ENCODE measurements around the gene ZNF486.
A peak's percentile ranks its signal among the peaks of the same experiment; 100 is the strongest.
"Not testable (repeated sequence)": the region's sequence is repeated elsewhere in the genome, so short reads cannot be mapped to it uniquely, and the experiment has no call there.

The ZNF486 gene

DNA sequence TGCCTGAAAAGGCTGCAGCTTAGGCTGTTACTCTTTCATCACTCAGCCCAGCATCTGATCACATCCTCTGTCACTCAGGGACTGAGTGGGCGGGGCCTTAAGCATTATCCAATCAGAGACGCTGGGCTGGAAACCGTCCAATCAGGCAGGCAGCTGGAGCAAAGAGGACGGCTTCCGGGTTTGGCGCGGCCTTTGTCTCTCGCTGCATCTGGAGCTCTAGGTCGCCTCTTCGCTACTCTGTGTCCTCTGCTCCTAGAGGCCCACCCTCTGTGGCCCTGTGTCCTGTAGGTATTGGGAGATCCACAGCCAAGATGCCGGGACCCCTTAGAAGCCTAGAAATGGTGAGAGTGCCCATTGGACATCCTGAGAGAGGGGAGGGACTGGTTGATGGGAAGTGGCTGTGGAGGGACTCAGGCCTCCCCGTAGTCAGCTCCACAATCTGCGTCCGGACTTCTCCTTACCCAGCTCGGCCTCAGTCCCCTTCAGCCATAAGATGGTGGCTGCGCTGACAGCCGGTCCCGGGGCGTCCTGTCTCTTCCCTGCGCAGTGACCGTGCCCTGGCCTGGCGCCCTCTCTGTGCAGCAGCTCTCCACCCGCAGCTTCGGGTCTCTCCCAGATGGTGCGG, at the start of gene ZNF486:
Gene ZNF486 (plus strand): TSS at position 195 of the 625 bp plus-strand sequence. CDS start 117 bp downstream, at position 312.
- DNase-seq, result peak; percentile 29

DNA sequence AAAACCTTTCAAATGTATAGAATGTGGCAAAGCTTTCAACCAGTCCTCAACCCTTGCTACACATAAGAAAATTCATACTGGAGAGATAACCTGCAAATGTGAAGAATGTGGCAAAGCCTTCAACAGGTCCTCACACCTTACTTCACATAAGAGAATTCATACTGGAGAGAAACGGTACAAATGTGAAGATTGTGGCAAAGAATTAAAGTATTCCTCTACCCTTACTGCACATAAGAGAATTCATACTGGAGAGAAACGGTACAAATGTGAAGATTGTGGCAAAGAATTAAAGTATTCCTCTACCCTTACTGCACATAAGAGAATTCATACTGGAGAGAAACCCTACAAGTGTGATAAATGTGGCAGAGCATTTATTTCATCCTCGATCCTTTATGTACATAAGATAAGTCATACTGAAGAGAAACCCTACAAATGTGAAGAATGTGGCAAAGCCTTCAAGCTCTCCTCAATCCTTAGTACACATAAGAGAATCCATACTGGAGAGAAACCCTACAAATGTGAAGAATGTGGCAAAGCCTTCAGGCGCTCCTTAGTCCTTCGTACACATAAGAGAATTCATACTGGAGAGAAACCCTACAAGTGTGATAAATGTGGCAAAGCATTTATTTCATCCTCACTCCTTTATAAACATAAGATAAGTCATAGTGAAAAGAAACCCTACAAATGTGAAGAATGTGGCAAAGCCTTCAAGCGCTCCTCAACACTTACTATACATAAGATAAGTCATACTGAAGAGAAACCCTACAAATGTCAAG, 48.8 kb upstream of the ZNF486 start:
- DNase-seq, result not testable (repeated sequence)

DNA sequence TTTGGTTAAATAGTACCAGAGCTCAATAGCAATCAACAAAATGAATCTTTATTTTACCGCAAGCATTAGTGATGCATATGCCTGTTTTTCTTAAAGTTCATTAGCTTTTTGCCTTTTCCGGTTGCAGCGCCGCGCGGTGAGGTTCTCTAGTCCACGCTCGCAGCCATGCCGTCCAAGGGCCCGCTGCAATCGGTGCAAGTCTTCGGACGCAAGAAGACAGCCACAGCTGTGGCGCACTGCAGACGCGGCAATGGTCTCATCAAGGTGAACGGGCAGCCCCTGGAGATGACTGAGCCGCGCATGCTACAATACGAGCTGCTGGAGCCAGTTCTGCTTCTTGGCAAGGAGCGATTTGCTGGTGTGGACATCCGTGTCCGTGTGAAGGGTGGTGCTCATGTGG, 42.1 kb upstream of the ZNF486 start:
- DNase-seq, result no peak

DNA sequence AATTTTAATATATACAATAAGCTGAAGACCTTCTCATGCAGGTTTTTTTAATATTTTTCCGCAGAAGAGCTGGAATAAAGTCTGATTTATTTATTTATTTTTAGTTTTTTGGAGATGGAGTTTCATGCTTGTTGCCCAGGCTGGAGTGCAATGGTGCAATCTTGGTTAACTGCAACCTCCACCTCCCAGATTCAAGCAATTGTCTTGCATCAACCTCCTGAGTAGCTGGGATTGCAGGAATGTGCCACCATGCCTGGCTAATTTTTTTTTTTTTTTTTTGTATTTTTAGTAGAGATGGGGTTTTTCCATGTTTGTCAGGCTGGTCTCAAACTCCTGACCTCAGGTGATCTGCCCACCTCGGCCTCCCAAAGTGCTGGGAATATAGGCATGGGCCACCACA, 34.1 kb upstream of the ZNF486 start:
- not testable (repeated sequence) for DNase-seq

DNA sequence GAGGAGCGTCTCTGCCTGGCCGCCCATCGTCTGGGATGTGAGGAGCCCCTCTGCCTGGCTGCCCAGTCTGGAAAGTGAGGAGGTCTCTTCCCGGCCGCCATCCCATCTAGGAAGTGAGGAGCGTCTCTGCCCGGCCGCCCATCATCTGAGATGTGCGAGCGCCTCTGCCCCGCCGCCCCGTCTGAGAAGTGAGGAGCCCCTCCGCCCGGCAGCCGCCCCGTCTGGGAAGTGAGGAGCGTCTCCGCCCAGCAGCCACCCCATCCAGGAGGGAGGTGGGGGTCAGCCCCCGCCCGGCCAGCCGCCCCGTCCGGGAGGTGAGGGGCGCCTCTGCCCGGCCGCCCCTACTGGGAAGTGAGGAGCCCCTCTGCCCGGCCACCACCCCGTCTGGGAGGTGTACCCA, 29.3 kb upstream of the ZNF486 start:
- not testable (repeated sequence) for DNase-seq

DNA sequence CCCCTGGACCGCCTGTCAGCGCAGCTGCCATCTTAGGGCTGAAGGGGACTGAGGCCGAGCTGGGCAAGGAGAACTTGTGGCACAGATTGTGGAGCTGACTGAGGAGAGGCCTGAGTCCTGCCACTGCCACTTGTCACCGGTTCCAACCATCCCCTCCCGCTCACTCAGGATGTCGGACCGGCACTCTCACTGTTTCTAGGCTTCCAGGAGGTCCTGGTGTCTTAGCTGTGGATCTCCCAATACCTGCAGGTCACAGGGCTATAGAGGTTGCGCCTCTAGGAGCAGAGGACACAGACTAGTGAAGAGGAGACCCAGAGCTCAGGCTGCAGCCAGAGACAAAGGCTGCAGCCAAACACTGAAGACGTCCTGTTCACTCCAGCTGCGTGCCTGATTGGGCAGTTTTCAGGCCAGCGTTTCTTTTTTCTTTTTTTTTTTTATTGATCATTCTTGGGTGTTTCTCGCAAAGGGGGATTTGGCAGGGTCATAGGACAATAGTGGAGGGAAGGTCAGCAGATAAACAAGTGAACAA, 15.3 kb upstream of the ZNF486 start:
- DNase-seq, result no peak

DNA sequence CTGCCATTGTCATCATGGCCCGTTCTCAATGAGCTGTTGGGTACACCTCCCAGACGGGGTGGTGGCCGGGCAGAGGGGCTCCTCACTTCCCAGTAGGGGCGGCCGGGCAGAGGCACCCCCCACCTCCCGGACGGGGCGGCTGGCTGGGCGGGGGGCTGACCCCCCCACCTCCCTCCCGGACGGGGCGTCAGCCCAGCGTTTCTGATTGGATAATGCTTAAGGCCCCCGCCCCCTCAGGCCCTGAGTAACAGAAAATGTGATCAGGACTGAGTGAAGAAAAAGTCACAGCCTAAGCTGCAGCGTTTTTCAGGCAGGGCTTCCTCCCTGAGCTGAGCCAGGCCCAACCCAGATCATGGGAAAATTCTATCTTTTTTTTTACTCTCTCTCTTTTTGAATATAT, 14.5 kb upstream of the ZNF486 start:
- not testable (repeated sequence) for DNase-seq

DNA sequence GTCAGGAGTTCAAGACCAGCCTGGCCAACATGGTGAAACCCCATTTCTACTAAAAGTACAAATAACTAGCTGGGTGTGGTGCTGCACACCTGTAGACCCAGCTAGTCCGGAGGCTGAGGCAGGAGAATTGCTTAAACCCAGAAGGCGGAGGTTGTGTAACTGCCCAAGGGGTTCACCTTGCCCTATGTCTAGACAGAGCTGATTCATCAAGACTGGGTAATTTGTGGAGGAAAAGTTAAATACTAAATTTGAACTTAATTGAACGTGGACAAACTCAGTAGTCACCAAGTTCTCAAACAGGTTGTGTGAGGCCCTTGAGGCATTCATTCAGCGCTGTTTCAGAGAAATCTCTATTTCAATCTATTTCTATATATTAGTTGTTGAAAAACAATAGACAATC, 13.7 kb upstream of the ZNF486 start:
- DNase-seq, result no peak

DNA sequence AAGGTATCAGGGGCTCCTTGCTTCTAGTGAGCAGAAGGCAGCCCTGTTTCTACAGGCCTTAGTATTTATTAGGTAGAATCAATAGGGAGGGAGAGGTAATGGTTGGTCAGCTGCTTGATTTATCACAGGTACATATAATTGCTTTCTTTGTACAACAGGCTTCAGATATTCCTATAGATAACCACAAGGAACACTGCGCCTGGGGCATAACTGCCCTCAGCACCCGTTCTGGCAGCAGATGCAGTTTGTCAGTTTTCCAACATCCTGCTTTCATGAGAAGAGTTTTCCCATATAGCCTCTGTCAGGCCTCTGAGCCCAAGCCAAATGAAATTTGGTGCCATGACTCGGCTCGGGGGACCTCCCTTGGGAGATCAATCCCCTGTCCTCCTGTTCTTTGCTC, 12.4 kb upstream of the ZNF486 start:
- no peak for DNase-seq

DNA sequence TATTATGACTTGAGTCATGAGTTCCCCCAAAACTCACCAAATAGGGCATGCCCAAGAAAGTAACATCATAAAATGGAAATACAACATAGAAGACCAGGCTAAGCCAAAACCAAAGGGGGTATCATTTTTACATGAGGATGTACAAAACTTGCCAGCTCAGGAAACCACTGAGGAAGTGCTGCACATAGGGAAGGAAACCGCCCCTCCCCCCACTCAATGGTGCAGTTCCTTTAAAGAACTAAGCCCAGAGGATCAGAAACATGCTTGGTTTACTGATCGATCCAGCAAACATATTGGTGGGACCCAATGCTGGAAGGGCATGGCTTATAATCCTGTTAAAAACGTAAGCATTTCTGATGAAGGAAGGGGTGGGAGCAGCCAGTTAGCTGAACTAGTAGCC, 4.2 kb upstream of the ZNF486 start:
- DNase-seq, result no peak

DNA sequence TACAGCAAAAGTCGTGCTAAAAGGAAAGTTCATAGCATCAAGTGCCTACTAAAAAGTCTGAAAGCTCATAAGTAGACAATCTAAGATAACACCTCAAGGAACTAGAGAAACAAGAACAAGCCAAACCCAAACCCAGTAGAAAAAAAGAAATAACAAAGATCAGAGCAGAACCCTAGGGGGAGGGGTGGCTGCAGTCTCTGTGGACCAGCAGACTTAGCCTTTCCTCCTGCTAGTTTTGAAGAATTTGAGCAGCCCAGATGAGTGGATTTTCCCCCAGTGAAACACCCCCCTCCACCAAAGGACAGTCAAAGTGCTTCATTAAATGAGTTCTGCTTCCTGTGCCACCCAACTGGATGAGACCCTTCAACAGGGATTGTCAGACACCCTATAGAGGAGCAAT, 2.6 kb upstream of the ZNF486 start:
- no peak for DNase-seq

DNA sequence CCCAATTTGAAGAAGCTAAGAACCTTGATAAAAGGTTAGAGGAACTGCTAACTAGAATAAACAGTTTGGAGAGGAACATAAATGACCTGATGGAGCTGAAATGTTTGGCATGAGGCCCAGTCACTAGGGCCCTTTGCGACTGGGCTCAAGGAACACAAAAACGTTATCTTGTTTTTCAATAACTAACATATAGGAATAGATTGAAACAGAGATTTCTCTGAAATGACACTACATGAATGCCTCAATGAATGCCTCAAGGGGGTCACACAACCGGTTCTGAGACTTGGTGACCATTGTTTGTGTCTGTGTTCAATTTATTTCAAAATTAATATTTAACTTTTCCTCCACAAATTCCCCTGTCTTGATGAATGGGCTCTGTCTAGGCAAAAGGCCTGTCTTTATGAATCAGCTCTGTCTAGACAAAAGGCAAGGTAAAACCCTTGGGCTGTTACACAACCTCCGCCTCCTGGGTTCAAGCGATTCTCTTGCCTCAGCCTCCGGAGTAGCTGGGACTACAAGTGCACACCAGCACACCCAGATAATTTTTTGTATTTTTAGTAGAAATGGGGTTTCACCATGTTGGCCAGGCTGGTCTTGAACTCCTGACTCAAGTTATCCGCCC, 932 bp upstream of the ZNF486 start:
- no peak for DNase-seq

DNA sequence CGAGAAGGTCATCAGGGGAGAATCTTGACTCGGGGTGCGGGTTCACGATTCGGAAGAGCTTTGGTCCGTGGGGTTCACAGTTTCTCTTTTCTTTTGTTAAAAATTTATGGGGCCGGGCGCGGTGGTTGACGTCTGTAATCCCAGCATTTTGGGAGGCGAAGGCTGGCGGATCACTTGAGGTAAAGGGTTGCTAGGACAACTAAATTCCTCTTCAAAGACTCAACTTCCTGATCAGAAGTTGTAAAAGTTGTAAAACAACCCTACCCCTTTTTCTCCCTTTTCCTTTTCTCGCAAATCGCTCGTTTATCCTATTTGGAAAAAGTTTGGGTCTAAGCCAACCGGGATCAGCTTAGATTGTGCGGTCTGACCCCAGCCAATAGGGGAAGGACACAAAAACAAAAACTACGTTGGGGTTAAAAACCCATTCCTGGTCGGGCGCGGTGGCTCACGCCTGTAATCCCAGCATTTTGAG, 673 bp downstream of the ZNF486 start:
- DNase-seq, result no peak

DNA sequence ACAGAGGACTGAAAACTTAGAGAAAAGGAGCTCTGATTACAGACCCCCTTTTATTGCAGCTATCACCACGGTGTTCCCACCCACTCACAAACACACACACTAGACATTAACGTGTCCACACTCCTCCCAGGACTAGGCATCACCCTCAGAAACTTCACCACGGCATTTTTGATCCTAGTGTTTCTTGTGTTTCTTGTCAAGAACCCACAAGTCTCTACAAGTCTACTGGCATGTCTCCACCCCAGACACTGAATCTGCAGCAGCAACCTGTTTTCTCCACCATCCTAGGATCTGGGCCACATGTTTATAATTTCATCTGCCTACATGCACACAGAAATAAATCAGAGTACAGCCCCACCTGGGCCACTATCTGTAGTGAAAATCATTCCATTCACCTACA, 4.3 kb downstream of the ZNF486 start:
- DNase-seq, result no peak

DNA sequence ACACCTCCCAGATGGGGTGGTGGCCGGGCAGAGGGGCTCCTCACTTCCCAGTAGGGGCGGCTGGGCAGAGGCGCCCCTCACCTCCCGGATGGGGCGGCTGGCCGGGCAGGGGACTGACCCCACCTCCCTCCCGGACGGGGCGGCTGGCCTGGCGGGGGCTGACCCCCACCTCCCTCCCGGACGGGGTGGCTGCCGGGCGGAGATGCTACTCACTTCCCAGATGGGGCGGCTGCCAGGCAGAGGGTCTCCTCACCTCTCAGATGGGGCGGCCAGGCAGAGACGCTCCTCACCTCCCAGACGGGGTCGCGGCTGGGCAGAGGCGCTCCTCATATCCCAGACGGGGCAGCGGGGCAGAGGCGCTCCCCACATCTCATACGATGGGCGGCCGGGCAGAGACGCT, 8.8 kb downstream of the ZNF486 start:
- not testable (repeated sequence) for DNase-seq

DNA sequence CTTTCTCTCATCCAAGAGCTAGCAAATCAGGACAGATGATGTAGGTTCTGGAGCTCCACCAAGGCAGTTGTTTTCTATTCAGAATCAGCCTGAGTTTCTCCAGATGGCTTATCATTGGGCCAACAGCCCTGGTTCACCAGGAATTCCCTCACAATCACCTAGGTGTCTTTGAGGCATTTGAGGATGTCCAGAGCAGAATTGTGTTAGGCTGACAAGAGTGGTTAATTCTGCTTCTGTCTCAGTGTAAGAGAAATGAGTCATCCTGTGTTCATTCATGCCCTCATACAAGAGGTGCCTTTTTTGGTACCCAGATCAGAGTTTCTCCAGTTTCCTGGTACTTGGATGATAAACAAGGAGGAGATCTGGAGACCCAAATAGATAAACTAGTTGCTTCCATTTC, 12.9 kb downstream of the ZNF486 start:
- not testable (repeated sequence) for DNase-seq

DNA sequence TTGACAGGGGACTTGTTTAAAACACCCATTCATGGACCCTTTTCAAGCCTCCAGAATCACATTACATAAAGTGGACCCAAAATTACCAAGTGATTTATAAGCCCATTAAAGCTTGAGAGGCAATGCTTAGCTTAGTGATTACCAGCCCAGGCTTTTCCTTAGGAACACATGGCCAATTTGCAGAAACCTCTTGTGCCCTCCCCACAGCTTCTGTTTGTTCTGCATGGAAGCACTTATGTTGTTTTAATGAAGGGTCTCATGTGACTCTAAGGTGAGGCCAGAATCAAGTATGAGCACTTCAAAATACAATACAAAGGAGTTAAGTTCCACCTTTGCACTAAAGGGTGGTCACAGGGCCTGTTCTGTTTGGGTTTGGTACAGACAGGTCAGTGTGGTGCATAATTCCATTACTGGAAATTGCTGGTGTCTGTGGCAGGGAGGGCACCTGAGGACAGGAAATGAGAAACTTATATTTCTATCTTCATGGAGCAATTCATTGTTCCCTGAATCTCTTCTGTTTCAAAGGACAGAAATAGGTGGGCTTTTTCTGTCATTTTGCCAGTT, 15.3 kb downstream of the ZNF486 start:
- no peak for DNase-seq

DNA sequence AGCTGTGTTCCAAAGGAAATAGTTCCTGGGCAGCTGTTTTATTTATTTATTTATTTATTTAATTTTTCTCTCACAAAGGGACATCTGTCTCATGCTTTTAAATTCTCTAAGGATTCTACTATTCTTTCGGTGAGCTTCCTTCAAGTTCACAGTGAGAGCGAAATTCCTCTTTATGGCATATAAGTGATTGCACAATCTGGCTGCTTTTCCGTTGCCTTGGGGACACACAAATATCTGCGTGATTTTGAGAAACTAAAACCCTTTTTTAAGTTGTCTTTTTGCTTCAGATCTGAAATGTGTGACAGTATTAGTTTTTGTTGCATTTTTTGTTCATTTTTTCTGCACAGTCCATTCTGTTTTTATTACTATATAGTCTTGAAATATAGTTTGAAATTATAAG, 19.2 kb downstream of the ZNF486 start:
- DNase-seq, result no peak

DNA sequence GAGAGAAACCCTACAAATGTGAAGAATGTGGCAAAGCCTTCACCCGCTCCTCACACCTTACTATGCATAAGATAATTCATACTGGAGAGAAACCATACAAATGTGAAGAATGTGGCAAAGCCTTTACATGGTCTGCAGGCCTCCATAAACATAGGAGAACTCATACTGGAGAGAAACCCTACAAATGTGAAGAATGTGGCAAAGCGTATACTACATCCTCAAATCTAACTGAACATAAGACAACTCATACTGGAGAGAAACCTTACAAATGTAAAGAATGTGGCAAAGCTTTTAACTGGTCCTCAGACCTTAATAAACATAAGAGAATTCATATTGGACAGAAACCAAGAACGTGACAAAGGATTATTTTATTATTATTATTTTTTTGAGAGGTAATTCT, 30.7 kb downstream of the ZNF486 start:
- no peak for DNase-seq

DNA sequence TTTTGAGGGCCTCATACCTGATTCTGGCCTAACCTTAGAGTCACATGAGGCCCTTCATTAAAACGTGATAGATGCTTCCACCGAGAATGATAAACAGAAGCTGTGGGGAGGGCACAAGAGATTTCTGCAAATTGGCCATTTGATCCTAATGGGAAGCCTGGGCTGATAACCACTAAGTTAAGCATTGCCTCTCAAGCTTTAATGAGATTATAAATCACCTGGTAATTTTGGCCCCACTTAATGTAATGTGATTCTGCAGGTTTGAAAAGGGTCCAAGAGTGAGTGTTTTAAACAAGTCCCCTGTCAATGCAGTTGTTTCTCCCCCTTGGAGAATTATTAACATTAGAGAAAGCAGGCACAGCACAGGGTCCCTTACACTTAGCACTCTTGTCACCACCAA, 42.0 kb downstream of the ZNF486 start:
- DNase-seq, result no peak

DNA sequence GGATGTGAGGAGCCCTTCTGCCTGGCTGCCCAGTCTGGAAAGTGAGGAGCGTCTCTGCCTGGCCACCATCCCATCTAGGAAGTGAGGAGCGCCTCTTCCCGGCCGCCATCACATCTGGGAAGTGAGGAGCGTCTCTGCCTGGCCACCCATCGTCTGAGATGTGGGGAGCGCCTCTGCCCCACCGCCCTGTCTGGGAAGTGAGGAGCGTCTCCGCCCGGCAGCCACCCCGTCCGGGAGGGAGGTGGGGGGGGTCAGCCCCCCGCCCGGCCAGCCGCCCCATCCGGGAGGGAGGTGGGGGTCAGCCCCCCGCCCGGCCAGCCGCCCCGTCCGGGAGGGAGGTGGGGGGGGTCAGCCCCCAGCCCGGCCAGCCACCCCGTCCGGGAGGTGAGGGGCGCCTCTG, 47.4 kb downstream of the ZNF486 start:
- DNase-seq, result not testable (repeated sequence)

DNA sequence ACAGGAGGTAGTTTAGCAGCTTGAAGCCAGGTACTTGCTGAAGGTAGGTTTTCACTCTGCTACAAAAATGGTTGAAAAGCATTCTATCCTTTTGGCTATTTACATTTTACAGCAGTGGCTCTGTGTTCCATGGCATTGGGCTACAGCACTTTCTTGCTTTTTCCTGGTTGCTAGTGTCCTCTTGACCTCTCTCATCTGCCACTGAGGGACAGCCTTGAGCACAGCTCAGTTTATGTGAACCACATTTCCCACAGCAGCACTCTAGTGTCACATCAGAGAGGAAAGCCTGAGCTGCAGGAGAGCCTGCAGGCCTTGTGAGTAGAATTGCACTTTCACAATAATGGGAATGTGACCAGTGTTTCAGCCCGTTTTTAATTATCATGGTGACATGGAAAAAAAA, 54.6 kb downstream of the ZNF486 start:
- DNase-seq, result not testable (repeated sequence)

DNA sequence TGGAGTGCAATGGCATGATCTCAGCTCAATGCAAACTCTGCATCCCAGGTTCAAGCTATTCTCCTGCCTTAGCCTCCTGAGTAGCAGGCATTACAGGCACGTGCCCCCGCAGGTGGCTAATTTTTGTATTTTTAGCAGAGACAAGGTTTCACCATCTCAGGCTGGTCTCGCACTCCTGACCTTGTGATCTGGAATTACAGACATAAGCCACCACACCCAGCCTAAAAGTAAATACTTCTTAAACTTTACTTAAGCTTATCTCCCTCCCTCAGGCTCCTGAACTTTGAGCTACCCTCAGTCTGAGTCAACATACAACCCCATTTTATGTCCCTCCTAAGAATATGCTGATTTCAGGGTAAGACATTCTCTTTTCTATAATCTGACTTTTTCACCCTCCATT, 66.1 kb downstream of the ZNF486 start:
- DNase-seq, result no peak

DNA sequence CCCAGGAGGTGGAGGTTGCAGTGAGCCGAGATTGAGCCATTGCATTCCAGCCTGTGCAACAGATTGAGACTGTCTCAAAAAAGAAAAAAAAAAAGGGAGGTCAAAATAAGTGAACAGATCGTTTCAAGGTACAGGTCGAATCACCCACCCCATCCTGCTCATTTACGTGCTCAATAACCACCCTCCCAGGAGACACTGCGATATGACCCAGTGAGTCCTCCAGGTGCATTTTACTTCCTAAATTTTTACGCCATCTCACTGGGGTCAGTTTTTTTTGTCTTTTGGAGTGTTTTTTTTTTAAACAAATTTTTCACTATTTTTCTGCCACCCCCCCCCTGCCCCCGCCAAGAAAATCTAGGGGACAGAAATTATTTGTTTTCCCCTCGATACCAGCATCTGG, 68.1 kb downstream of the ZNF486 start:
- no peak for DNase-seq

All from 8988T (cell line).